ACC112 (cell line): ENCODE results near the gene TBC1D14.

Experiments
- H2AFZ ChIP-seq: fragments of 200-600 bp; sonication (generic); one replicate; pipeline ENCODE4 v1.6.0; 2017; ENCODE audit warnings: antibody characterized with exemption, low read length; ENCODE audit not compliant: unreplicated experiment
- H3K27ac ChIP-seq: fragments of 200-600 bp; sonication (generic); 2 replicates; pipeline ENCODE4 v1.5.1; 2014; ENCODE audit warnings: low read depth, mild to moderate bottlenecking, antibody characterized with exemption, low read length, moderate library complexity
- H3K27me3 ChIP-seq: fragments of 200-600 bp; sonication (generic); 2 replicates; pipeline ENCODE4 v1.6.1; 2014; ENCODE audit warnings: mild to moderate bottlenecking, antibody characterized with exemption, low read length, moderate library complexity, mixed read lengths; ENCODE audit not compliant: insufficient read depth
- H3K36me3 ChIP-seq: fragments of 200-600 bp; sonication (generic); 2 replicates; pipeline ENCODE4 v1.6.1; 2016; ENCODE audit warnings: mild to moderate bottlenecking, antibody characterized with exemption, low read length, moderate library complexity, mixed read lengths; ENCODE audit not compliant: insufficient read depth
- H3K4me1 ChIP-seq: fragments of 200-600 bp; sonication (generic); one replicate; pipeline ENCODE4 v1.6.1; 2016; ENCODE audit warnings: low read length, mixed read lengths; ENCODE audit not compliant: insufficient read depth, unreplicated experiment, control insufficient read depth
- H3K4me3 ChIP-seq: fragments of 200-600 bp; sonication (generic); 2 replicates; pipeline ENCODE4 v1.5.1; 2014; ENCODE audit warnings: mild to moderate bottlenecking, low read depth, low read length
- H3K79me2 ChIP-seq: fragments of 200-600 bp; sonication (generic); one replicate; pipeline ENCODE4 v1.6.0; 2016; ENCODE audit warnings: low read length; ENCODE audit not compliant: control insufficient read depth, unreplicated experiment, insufficient read depth

TBC1D14 gene

GRCh38 chr4:7045961-7046921, 136.6 kb downstream of the TBC1D14 start:
- Histone ChIP-seq H3K27me3 (no peaks in the 10 kb centered on the region), H3K36me3 (no peaks in the 10 kb centered on the region), H3K27ac (no peak overlapping the region), H3K79me2 (peaks cover 70% of the 10 kb centered on the region), H3K4me3 (no peak overlapping the region), H3K4me1 (peaks cover 19% of the 10 kb centered on the region), H2AFZ (no peak overlapping the region)

- H3K36me3 ChIP-seq = no peaks in the 10 kb centered on the region
- peaks cover 12% of the 10 kb centered on the region for H3K4me1 ChIP-seq
- H2AFZ ChIP-seq = no peak overlapping the region
- no peak overlapping the region for H3K4me3 ChIP-seq
- H3K27me3 ChIP-seq = no peaks in the 10 kb centered on the region
- H3K27ac ChIP-seq = no peak overlapping the region
- H3K79me2 ChIP-seq = peaks cover 63% of the 10 kb centered on the region
Observed at GRCh38 chr4:7046971-7047370, 137.3 kb downstream of the TBC1D14 start.

GRCh38 chr4:7048642-7049041, 139.0 kb downstream of the TBC1D14 start:
- peaks cover 12% of the 10 kb centered on the region for H3K4me1 ChIP-seq

GRCh38 chr4:7049295-7049694, 139.7 kb downstream of the TBC1D14 start:
- Histone ChIP-seq H3K4me1 (peaks cover 12% of the 10 kb centered on the region), H3K4me3 (no peak overlapping the region), H3K27me3 (no peaks in the 10 kb centered on the region), H3K36me3 (peaks cover 8% of the 10 kb centered on the region; the same call in 1 of the 2 replicates), H3K79me2 (peaks cover 61% of the 10 kb centered on the region), H3K27ac (no peak overlapping the region), H2AFZ (no peak overlapping the region)

More at GRCh38 chr4:7048642-7049041, 139.0 kb downstream of the TBC1D14 start:
- Histone ChIP-seq H3K4me3 (no peak overlapping the region), H2AFZ (no peak overlapping the region), H3K27ac (no peak overlapping the region), H3K36me3 (peaks cover 2% of the 10 kb centered on the region; the same call in 1 of the 2 replicates), H3K79me2 (peaks cover 67% of the 10 kb centered on the region), H3K27me3 (no peaks in the 10 kb centered on the region)

- H3K36me3 ChIP-seq = peaks cover 9% of the 10 kb centered on the region; the same call in 1 of the 2 replicates
- H3K27ac ChIP-seq = no peak overlapping the region
- no peak overlapping the region for H2AFZ ChIP-seq
- no peaks in the 10 kb centered on the region for H3K27me3 ChIP-seq
- H3K79me2 ChIP-seq = peaks cover 56% of the 10 kb centered on the region
- no peak overlapping the region for H3K4me3 ChIP-seq
- H3K4me1 ChIP-seq = peaks cover 8% of the 10 kb centered on the region
Observed at GRCh38 chr4:7049739-7050138, 140.1 kb downstream of the TBC1D14 start.

GRCh38 chr4:7050481-7051143, 141.0 kb downstream of the TBC1D14 start:
- Histone ChIP-seq H3K79me2 (peaks cover 51% of the 10 kb centered on the region), H3K4me3 (no peak overlapping the region), H3K36me3 (peaks cover 9% of the 10 kb centered on the region; the same call in 1 of the 2 replicates), H3K4me1 (peaks cover 3% of the 10 kb centered on the region), H3K27me3 (no peaks in the 10 kb centered on the region), H3K27ac (no peak overlapping the region), H2AFZ (no peak overlapping the region)

GRCh38 chr4:7051144-7051495, 141.5 kb downstream of the TBC1D14 start:
- peaks cover 3% of the 10 kb centered on the region for H3K4me1 ChIP-seq
- peaks cover 12% of the 10 kb centered on the region; the same call in 1 of the 2 replicates for H3K36me3 ChIP-seq
- no peaks in the 10 kb centered on the region for H3K27me3 ChIP-seq
- H3K79me2 ChIP-seq = peaks cover 51% of the 10 kb centered on the region
- H3K27ac ChIP-seq = no peak overlapping the region
- H2AFZ ChIP-seq = no peak overlapping the region
- H3K4me3 ChIP-seq = no peak overlapping the region

GRCh38 chr4:7051905-7052304, 142.3 kb downstream of the TBC1D14 start:
- Histone ChIP-seq H3K27me3 (no peaks in the 10 kb centered on the region), H3K36me3 (peaks cover 15% of the 10 kb centered on the region; the same call in 1 of the 2 replicates), H3K27ac (no peak overlapping the region), H3K79me2 (peaks cover 43% of the 10 kb centered on the region), H3K4me1 (peaks cover 3% of the 10 kb centered on the region), H3K4me3 (no peak overlapping the region), H2AFZ (no peak overlapping the region)

- Histone ChIP-seq H3K36me3 (peaks cover 15% of the 10 kb centered on the region; the same call in 1 of the 2 replicates), H2AFZ (no peak overlapping the region), H3K27ac (no peak overlapping the region), H3K4me3 (no peak overlapping the region), H3K79me2 (peaks cover 39% of the 10 kb centered on the region), H3K4me1 (peaks cover 3% of the 10 kb centered on the region), H3K27me3 (no peaks in the 10 kb centered on the region)
Observed at GRCh38 chr4:7052313-7052712, 142.7 kb downstream of the TBC1D14 start.

- peaks cover 15% of the 10 kb centered on the region; the same call in 1 of the 2 replicates for H3K36me3 ChIP-seq
- H3K27ac ChIP-seq = no peak overlapping the region
- peaks cover 31% of the 10 kb centered on the region for H3K79me2 ChIP-seq
- H3K27me3 ChIP-seq = no peaks in the 10 kb centered on the region
- no peak overlapping the region for H3K4me3 ChIP-seq
- no peak overlapping the region for H2AFZ ChIP-seq
- H3K4me1 ChIP-seq = peaks cover 3% of the 10 kb centered on the region
Observed at GRCh38 chr4:7052923-7053715, 143.5 kb downstream of the TBC1D14 start.
